GM12878 (cell line): Measurements from ENCODE around the gene CTIF. TPM values are rescaled to one million over a fixed set of nuclear protein-coding genes. Genes with fewer than 3 reads are reported as not detected.
A peak's percentile ranks its signal among the peaks of the same experiment; 100 is the strongest.

Source experiments
- ATAC-seq: fragments of 200-7000 bp; cut with Tn5 transposase; 3 replicates; pipeline ENCODE4 v1.9.1; 2020; ENCODE audit warnings: mild to moderate bottlenecking, moderate library complexity
- BruUV-seq: library from RNA; stranded (reverse); fragments of 400-500 nt; replicated peaks from 2 replicates; lab custom pipeline; 2021; lab: Mats Ljungman, UMichigan
- CTCF ChIA-PET: fragments of 300-600 bp; sonication (Branson Sonifier 250); formaldehyde crosslinking; extraction: SDS; loops from one replicate; lab custom pipeline; 2021; ENCODE audit warnings: inconsistent platforms; lab: Yijun Ruan, JAX
- POLR2A ChIA-PET: fragments of 350-600 bp; formaldehyde crosslinking; extraction: SDS; loops from one replicate; lab custom pipeline; 2021; ENCODE audit warnings: inconsistent platforms; lab: Charles Lee
- RAD21 ChIA-PET: fragments of 300-600 bp; sonication (Branson Sonifier 250); formaldehyde crosslinking; loops from one replicate; lab custom pipeline; 2023; ENCODE audit warnings: antibody characterized with exemption; ENCODE audit not compliant: unreplicated experiment; lab: Charles Lee
- SMC1A ChIA-PET: fragments of 300-600 bp; sonication (Branson Sonifier 250); formaldehyde crosslinking; loops from one replicate; lab custom pipeline; 2023; ENCODE audit not compliant: unreplicated experiment, uncharacterized antibody; lab: Charles Lee
- DNase-seq: peaks from one replicate; pipeline ENCODE4 v3.0.0-alpha.2; 2011; ENCODE audit warnings: low read depth, low spot score
- FAIRE-seq: peaks from 3 replicates; lab custom pipeline; 2011; peaks lifted over from hg19 to GRCh38; lab: Jason Lieb, UNC
- H2AFZ ChIP-seq: 2 replicates; pipeline ENCODE4 v1.6.0; 2011; ENCODE audit warnings: low read depth, low read length, control low read depth; ENCODE audit not compliant: control insufficient read depth
- H3K27ac ChIP-seq: 2 replicates; pipeline ENCODE4 v1.5.1; 2011; ENCODE audit warnings: control low read depth; ENCODE audit not compliant: control insufficient read depth, insufficient read depth
- H3K27me3 ChIP-seq, 2 experiments: replicated peaks in 1 of 2; 2 replicates each; pipeline versions ENCODE4 v1.6.0 to v1.6.1; 2011; ENCODE audit warnings: low read length in 1 of 2; ENCODE audit not compliant: control insufficient read depth in 2 of 2, insufficient read depth in 2 of 2
- H3K36me3 ChIP-seq, 2 experiments: 2 replicates each; pipeline ENCODE4 v1.5.1; 2011; ENCODE audit warnings: low read length in 1 of 2; ENCODE audit not compliant: control insufficient read depth in 2 of 2, insufficient read depth in 2 of 2
- H3K4me1 ChIP-seq: 2 replicates; pipeline ENCODE4 v1.6.1; 2011; ENCODE audit warnings: mild to moderate bottlenecking, low read length, moderate library complexity, mixed read lengths; ENCODE audit not compliant: control insufficient read depth, insufficient read depth
- H3K4me2 ChIP-seq: 2 replicates; pipeline ENCODE4 v1.6.0; 2011; ENCODE audit warnings: control low read depth; ENCODE audit not compliant: control insufficient read depth, insufficient read depth
- H3K4me3 ChIP-seq: fragments of 200-600 bp; sonication (generic); 2 replicates; pipeline ENCODE4 v1.5.1; 2016
- H3K79me2 ChIP-seq: 2 replicates; pipeline ENCODE4 v1.6.0; 2011; ENCODE audit warnings: low read length; ENCODE audit not compliant: control insufficient read depth, insufficient read depth
- H3K9ac ChIP-seq: 2 replicates; pipeline ENCODE4 v1.8.0; 2011; ENCODE audit warnings: low read length, control low read depth, mixed read lengths; ENCODE audit not compliant: control insufficient read depth, insufficient read depth
- H3K9me3 ChIP-seq: replicated peaks from 3 replicates; pipeline ENCODE4 v1.5.1; 2011; ENCODE audit warnings: mild to moderate bottlenecking, low read length; ENCODE audit not compliant: control insufficient read depth, insufficient read depth
- H4K20me1 ChIP-seq: 2 replicates; pipeline ENCODE4 v1.6.0; 2011; ENCODE audit not compliant: control insufficient read depth, insufficient read depth
- MEF2A ChIP-seq: IDR thresholded peaks from 2 replicates; pipeline ENCODE4 v1.6.1; 2011; ENCODE audit warnings: low read depth, mild to moderate bottlenecking, low read length, moderate library complexity; ENCODE audit not compliant: insufficient read depth
- POLR2AphosphoS5 ChIP-seq: IDR thresholded peaks from 2 replicates; pipeline ENCODE4 v1.6.1; 2011; ENCODE audit warnings: mild to moderate bottlenecking, low read length, inconsistent platforms
- SMAD5 ChIP-seq: IDR thresholded peaks from 2 replicates; pipeline ENCODE4 v1.6.1; 2016; ENCODE audit warnings: antibody characterized with exemption, low read depth
- SUZ12 ChIP-seq: fragments of 200-600 bp; sonication (generic); IDR thresholded peaks from one replicate; pipeline ENCODE4 v1.6.1; 2018; ENCODE audit warnings: antibody characterized with exemption, mild to moderate bottlenecking; ENCODE audit not compliant: unreplicated experiment
- TBL1XR1 ChIP-seq: IDR thresholded peaks from 2 replicates; pipeline ENCODE4 v1.6.1; 2012; ENCODE audit warnings: low read depth, low read length, improper control_type of control experiment
- WRNIP1 ChIP-seq: IDR thresholded peaks from 2 replicates; pipeline ENCODE4 v1.6.1; 2011; ENCODE audit warnings: low read depth, low read length, improper control_type of control experiment, borderline replicate concordance
- WGBS: methylation state at CpG from one replicate; pipeline ENCODE4 v1.1.6; 2016; ENCODE audit warnings: low lambda C conversion rate; ENCODE audit not compliant: insufficient replicate concordance, insufficient coverage; ENCODE audit errors: missing lambda C conversion rate; 5-methylcytosine and 5-hydroxymethylcytosine counted together
- in situ Hi-C: fragments of 300-500 bp; cut with MboI; formaldehyde crosslinking; loops from 9 replicates; pipeline ENCODE4 v1.14.3; 2018; ENCODE audit warnings: mixed read lengths
- intact Hi-C: fragments of 100-400 bp; cut with micrococcal nuclease; formaldehyde crosslinking; loops from one replicate; pipeline ENCODE4 v1.14.2; 2022; ENCODE audit not compliant: unreplicated experiment
- polyA plus RNA-seq, 11 experiments: library from polyadenylated mRNA; depleted of rRNA in 4 of 11; unstranded in 6 of 11; stranded (reverse) in 5 of 11; fragments of >200 nt; fragmentation: Nextera tagmentation in 4 of 11; fragmentation: Illumina TruSeq in 1 of 11; extraction: Ambion mirVana in 4 of 11; extraction: Trizol in 1 of 11; gene quantifications; 1 replicate in 1 of 11; 2 replicates in 10 of 11; pipeline versions ENCODE4 v1.2.1 to v1.2.3, GENCODE V29; 2011 to 2016; ENCODE audit warnings: inconsistent platforms in 2 of 11, missing spikeins in 2 of 11, low read depth in 1 of 11
- total RNA-seq, 4 experiments: library from RNA; depleted of rRNA in 3 of 4; stranded (reverse); fragments of >200 nt in 3 of 4; fragmentation: Illumina TruSeq in 1 of 4; extraction: Trizol in 1 of 4; gene quantifications; 2 replicates each; pipeline versions ENCODE4 v1.2.1 to v1.2.3, GENCODE V29; 2013 to 2021
- TF ChIP-seq, protein P1 (sequence below): IDR thresholded peaks from 2 replicates; pipeline ENCODE4 v1.6.1; 2012; ENCODE audit warnings: low read depth, low read length, improper control_type of control experiment

Gene CTIF
- total and polyA plus RNA-seq, 10 of the 15 experiments (the other 5 are each of a cell fraction or from before 2014, with no cell fraction given): 0.06 to 11.6 (median 2.5) TPM

DNA sequence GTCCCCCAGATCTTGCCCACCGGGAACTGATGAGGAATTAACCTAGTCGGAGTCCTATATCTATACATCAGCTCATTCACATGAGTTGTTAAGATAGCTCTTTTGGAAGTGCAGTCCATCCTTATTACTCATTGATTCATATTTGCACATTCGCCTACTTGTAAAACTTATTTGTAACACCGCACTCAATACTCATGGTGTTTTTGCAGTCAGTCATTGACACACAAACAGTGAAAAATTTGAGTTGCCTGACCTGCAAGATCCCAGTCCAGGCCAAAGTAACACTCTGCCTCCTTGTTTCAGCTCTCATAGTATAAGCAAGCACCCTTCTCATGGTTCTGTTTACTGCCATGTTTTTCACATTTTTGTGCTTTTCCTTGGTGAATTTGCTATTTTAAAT, 180.6 kb downstream of the CTIF start:
- Histone ChIP-seq H4K20me1 (no peaks in the 10 kb centered on the region), H3K9me3 (no peaks in the 10 kb centered on the region; the same call in 2 of the 3 replicates), H3K4me3 (no peak overlapping the region), H3K9ac (no peak overlapping the region), H3K79me2 (no peaks in the 10 kb centered on the region), H3K36me3 (no peaks in the 10 kb centered on the region), H3K4me2 (no peak overlapping the region), H2AFZ (no peak overlapping the region), H3K27me3 (no peaks in the 10 kb centered on the region), H3K27ac (no peak overlapping the region), H3K4me1 (peaks cover 35% of the 10 kb centered on the region)
- no peak for ATAC-seq
- DNase-seq: no peak
- BruUV-seq: no TSS peak
- POLR2A ChIA-PET: no interaction called here
- CTCF ChIA-PET: no interaction called here
- RAD21 ChIA-PET: no interaction called here
- SMC1A ChIA-PET: no interaction called here
- TF ChIP-seq POLR2AphosphoS5: no peak
- no peak for TF ChIP-seq WRNIP1
- no peak for TF ChIP-seq SMAD5
- TF ChIP-seq TBL1XR1: no peak
- in situ Hi-C loops (no loop called here), intact Hi-C loops (no loop called here)
- 99% methylated on average over 4 of the region's 4 CpGs for WGBS
- no peak for FAIRE-seq

- intact Hi-C loops (no loop called here), in situ Hi-C loops (no loop called here)
- no peak overlapping the region for H3K4me2 ChIP-seq
- FAIRE-seq: no peak
- no TSS peak for BruUV-seq
- no peak overlapping the region for H3K27ac ChIP-seq
- POLR2A ChIA-PET: interaction anchor here (0.9 to 1.8 kb wide), 2 partner anchors 13 to 18 kb away, joined by 4 read pairs; no protein-coding TSS in a partner anchor
- H3K9ac ChIP-seq: no peak overlapping the region
- H3K4me3 ChIP-seq: no peak overlapping the region
- DNase-seq: no peak
- H4K20me1 ChIP-seq: no peaks in the 10 kb centered on the region
- peaks cover 42% of the 10 kb centered on the region for H3K4me1 ChIP-seq
- RAD21 ChIA-PET: no interaction called here
- H3K79me2 ChIP-seq: no peaks in the 10 kb centered on the region
- TF ChIP-seq SUZ12 (no peak), MEF2A (peak; percentile 54; the same call in 1 of the 2 replicates)
- TF ChIP-seq, protein P1, sequence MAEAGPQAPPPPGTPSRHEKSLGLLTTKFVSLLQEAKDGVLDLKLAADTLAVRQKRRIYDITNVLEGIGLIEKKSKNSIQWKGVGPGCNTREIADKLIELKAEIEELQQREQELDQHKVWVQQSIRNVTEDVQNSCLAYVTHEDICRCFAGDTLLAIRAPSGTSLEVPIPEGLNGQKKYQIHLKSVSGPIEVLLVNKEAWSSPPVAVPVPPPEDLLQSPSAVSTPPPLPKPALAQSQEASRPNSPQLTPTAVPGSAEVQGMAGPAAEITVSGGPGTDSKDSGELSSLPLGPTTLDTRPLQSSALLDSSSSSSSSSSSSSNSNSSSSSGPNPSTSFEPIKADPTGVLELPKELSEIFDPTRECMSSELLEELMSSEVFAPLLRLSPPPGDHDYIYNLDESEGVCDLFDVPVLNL: no peak
- H2AFZ ChIP-seq: no peak overlapping the region
- no peaks in the 10 kb centered on the region for H3K27me3 ChIP-seq
- no peak for ATAC-seq
- WGBS: 55% methylated on average over 12 of the region's 12 CpGs
- SMC1A ChIA-PET: no interaction called here
- no peaks in the 10 kb centered on the region; the same call in 2 of the 3 replicates for H3K9me3 ChIP-seq
- CTCF ChIA-PET: interaction anchor here (0.6 kb wide), 1 partner anchor 355 kb away, joined by 3 read pairs; no protein-coding TSS in a partner anchor
- H3K36me3 ChIP-seq: no peaks in the 10 kb centered on the region
Measured at GRCh38 chr18:48719974-48720654, 181.3 kb downstream of the CTIF start.
